Dermis microvascular lymphatic vessel endothelial cell (primary cell): ENCODE data around the gene PRKAA1. TPM values are rescaled to one million over a fixed set of nuclear protein-coding genes. Genes with fewer than 3 reads are reported as not detected.
"Not testable (repeated sequence)": the region's sequence is repeated elsewhere in the genome, so short reads cannot be mapped to it uniquely, and the experiment has no call there.

Source experiments
- DNase-seq, 2 donors: peaks; one replicate each; pipeline versions ENCODE4 v3.0.0 to v3.0.0-alpha.2; 2010; ENCODE audit warnings: low read depth in 2 of 2
- total RNA-seq: library from RNA; depleted of rRNA; stranded (reverse); fragments of >200 nt; gene quantifications from 2 replicates; pipeline ENCODE4 v1.2.1, GENCODE V29; 2014

PRKAA1 gene
- total RNA-seq, 1 donor from 2014 or later, result 78.3 TPM

DNA sequence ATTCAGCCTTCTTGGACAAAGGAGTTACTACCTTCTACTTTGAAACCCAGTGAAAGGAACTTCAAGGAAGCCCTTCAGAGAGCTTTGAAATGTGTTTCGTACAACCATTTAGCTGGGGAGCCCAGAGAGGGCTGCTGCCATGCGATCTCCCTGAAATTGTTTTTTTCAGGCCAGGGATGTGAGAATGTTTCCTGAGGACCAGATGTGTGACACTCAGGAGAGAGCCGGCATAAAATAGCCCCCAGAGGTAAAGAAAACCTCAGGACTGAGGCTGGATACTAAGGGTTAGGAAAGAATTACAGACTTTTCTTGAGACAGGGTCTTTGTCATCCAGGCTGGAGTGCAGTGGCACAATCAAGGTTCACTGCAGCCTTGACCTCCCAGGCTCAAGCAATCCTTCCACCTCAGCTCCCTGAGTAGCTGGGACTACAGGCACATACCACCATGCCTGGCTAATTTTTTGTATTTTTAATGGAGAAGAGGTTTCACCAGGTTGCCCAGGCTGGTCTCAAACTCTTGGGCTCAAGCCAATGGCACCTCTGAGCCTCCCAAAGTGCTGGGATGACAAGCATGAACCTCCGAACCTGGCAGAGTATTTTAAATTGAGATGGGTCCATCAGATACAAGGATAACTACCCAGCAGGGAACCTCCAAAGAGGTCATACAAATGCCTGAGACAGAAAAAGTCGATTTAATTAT is 28.5 kb upstream of the PRKAA1 start:
- no peak for DNase-seq

DNA sequence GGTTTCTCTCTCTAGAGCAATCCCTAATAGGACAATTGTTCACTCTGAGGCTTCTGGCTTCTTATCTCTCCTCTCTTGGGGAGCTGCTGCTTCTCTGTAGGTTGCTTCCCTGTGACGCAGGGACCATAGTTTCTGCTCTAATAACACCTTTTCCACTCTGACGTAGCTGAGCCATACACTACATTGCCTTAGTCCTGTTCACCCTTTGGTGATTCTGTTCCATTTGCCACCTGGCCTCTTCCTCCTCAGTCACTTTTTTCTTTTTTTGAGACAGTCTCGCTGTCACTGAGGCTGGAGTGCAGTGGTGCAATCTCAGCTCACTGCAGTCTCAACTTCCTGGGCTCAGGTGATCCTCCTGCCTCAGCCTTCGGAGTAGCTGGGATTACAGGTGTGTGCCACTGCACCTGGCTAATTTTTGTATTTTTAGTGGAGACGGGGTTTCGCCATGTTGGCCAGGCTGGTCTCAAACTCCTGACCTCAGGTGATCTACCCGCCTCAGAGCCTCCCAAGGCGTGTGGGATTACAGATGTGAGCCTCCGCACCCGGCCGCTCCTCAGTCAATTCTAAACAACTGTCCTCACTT is 27.4 kb upstream of the PRKAA1 start:
- not testable (repeated sequence) for DNase-seq

DNA sequence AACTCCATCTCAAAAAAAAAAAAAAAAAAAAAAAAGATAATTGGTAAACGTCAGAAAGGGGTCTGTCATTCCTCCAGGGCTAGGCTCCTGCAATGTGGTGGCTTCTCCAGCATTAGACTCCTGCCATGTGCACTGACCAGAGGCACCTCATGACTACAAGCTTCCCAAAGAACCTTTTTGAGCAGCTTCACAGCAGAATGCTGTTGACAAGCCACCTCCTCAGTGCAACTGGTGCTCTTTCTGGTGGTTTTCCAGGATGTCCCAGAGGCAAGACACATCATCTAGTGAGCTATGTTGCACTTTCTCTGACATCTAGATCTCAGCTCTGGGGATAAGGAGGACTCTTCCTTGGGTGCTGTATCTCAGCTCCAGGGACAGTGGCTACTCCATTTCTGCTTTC is 25.3 kb upstream of the PRKAA1 start:
- no peak for DNase-seq

DNA sequence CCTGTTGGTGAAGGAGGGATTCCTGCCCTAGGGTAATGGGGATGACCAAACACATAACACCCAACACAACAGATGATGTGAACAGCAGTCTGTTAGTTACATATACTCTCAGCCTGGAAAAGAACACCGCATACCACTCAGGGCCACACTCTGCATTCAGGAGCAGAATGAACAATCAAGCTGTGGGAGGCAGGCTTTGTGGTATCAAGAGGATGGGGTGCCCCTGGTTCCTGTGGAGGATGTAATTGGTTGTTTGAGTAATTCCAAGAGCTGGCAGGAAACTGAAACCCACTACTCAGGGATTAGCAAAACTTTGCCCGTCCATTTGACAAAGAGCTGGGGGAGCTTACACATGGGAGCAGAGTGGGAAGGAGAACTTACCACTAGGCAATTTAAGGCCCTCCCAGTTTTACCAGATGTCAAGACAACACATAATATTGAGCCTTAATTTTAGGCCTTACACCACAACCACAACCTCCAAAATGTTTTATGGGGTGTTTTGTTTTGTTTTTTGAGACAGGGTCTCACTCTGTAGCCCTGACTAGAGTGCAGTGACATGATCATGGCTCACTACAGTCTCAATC is 15.6 kb upstream of the PRKAA1 start:
- no peak for DNase-seq

DNA sequence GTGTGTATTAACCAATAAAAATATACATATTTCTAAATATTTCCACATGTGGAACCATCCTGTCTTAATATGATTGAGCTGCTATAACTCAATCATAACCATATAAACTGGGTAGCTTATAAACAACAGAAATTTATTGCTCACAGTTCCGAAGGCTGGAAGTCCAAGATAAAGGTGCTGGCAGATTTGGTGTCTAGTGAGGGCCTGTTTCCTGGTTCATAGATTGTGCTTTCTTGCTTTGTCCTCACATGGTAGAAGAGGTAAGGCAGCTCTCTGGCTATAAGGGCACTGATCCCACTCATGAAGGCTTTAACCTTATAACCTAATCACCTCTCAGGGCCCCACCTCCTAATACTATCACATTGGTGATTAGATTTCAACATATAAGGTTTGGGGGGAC is 14.0 kb upstream of the PRKAA1 start:
- DNase-seq, result no peak

DNA sequence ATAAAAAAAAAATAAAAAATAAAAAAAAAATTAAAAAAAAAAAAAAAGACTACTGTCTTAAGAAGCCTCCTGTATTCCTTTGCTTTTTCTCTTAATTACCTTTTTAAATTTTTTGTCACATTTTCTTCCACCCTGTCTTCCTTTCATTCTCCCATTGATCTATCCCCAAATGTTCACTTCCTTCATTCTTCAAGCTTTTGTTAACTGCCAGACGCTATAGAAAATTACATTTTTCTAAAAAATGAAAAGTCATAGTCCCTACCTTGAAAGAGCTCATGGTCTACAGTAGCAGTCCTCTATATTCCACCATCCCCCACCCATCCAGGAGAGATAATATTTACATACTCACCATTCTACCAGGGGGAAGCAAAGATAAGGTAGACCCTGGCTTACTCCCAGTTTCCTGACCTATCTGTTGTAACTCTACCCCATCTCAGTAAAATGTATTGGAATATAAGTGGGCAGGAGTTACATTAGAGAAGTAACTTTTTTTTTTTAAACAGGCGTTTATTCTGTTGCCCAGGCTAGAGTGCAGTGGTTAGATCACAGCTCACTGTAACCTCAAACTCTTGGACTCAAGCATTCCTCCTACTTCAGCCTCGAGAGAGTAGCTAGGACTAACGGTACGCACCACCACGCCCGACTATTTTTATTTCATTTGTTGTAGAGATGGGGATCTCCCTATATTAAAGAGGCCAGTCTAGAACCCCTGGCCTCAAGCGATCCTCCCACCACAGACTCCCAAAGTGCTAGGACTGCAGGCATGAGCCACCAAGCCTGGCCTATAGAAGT is 3.8 kb upstream of the PRKAA1 start:
- no peak for DNase-seq

DNA sequence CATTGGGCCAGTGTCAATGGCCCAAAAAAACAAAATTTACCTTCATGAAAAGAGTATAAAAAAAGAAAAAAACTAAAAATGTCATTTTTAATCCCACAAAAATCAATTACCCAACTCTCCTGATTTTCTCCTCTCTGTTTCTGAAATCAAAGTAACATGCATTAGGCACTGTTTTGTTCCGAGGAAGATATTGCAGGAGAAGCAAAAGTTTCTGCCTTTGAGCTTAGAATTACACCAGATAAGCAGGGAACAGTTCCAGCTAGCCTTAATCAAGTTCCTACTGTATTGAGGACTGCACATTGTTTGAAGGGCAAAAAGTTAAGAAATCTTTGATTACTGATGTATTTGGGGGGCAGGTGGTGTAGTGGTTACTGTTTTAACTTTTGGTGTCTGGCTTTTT is 1.1 kb upstream of the PRKAA1 start:
- no peak for DNase-seq

DNA sequence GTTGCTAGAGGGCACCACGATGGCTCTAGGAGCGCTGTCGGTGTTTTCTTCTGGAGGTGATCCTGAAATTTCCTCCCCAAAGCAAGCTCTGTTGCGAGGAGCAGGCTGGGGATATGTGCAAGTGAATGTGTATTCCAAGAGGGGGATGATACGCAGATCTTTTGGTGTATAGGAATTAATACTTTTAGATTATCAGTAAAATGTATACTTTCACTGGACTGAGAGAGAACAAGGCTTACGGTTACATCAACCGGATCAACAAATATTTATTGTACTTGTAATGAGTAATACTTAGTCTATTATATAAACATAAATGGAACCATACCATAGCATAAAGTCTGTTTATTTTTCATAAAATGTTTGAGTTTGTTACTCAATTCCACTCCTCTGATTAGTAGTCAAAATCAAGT is 632 bp upstream of the PRKAA1 start:
- peak in 1 of 2 donors; percentile 64 for DNase-seq

DNA sequence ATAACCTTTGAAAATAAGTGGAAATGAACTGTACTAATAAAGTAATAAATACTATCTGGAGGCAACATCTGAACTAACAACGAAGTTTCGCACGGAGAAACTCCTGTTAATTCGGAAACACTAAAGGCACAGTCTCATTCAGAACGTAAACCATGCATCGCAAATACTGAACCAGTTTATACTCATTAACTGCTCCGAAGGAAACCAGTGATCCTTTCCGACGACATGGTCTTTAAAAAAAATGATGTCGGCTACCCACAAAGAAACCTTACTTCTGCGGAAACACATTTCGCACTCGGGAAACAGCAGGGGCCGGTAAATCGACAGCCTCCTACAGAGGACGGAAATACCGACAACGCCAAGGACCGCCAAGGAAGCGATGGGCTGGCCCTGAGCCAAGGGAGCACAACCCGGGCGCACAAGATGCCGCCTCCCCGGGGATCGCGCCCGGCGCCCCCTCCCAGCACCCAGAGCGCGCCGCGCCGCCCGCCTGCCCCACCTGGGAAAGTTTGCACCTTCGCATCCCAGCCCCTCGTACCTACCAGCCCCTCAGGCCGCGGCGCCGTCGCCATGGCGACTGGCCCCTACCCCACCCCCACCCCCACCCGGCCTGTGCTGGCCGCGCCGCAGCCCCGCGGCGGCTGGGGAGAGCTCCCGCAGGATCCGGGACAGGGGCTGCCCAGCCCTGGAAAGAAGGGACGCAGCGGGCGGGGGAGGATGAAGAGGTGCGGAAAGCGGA is 732 bp downstream of the PRKAA1 start:
- peak; percentile 2 to 79 for DNase-seq

DNA sequence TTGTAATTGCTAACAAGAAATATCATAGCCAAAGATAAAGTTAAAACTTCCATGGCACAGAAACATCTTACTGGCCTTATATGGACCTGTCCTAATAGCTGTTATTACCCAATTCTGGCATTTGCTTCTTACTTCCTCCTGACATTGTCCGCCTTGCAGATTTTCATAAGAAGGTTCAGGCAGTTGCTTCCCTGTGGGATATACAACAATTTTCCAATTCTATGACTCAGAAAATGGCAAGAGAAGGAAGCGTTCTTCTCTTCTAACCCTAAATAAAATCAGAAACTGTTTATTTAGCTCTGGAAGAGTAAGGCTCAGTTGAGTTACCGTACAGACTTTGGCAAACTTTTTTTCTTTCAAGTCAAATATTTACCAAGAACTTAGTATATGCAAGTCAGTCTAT is 1.7 kb downstream of the PRKAA1 start:
- peak in 1 of 2 donors; percentile 16 for DNase-seq

DNA sequence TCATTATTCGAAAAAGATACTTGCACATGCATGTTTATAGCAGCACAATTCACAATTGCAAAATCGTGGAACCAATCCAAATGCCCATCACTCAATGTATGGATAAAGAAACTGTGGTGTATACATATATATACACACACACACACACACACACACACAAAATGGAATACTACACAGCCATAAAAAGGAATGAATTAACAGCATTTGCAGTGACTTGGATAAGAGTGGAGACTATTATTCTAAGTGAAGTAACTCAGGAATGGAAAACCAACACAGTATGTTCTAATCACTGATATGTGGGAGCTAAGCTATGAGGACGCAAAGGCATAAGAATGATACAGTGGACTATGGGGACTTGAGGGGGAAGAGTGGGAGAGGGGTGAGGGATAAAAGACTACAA is 3.3 kb downstream of the PRKAA1 start:
- not testable (repeated sequence) for DNase-seq

DNA sequence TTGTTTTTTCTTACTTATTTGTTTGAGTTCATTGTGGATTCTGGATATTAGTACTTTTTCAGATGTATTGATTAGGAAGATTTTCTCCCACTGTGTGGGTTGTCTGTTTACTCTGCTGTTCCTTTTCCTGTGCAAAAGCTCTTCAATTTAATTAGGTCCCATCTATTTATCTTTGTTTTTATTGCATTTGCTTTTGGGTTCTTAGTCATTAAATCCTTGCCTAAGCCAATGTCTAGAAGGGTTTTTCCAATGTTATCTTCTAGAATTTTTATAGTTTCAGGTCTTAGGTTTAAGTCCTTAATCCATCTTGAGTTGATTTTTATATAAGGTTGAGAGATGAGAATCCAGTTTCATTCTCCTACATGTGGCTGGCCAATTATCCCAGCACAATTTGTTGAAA is 3.8 kb downstream of the PRKAA1 start:
- DNase-seq, result not testable (repeated sequence)

DNA sequence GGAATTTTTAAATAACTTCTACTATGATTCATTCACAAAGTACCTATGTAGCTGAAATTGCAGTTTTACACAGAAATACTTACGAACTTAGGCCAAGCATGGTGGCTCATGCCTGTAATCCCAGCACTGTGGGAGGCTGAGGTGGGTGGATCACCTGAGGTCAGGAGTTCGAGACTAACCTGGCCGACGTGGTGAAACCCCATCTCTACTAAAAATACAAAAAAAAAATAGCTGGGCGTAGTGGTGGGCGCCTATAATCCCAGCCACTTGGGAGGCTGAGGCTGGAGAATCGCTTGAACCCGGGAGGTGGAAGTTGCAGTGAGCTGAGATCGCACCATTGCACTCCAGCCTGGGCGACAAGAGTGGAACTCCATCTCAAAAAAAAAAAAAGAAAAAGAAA is 5.5 kb downstream of the PRKAA1 start:
- not testable (repeated sequence) for DNase-seq

DNA sequence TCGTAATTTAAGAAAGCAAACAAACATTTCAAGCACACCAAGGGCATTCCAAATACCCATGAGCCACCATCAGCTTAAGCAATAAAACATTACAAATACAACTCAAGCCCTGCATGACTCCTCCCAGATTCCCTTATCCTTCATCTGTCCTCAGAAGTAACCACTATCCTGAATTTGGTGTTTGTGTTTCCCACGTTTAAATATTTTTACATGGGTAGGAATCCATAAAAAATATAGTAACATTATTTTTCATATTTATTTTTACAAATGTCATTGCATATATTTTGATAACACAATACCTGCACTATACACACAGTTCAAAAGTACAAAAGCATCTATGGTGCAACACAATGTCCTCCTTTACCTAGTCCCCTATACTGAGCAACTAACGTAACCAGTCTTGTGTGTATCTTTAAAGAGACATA is 6.4 kb downstream of the PRKAA1 start:
- no peak for DNase-seq

DNA sequence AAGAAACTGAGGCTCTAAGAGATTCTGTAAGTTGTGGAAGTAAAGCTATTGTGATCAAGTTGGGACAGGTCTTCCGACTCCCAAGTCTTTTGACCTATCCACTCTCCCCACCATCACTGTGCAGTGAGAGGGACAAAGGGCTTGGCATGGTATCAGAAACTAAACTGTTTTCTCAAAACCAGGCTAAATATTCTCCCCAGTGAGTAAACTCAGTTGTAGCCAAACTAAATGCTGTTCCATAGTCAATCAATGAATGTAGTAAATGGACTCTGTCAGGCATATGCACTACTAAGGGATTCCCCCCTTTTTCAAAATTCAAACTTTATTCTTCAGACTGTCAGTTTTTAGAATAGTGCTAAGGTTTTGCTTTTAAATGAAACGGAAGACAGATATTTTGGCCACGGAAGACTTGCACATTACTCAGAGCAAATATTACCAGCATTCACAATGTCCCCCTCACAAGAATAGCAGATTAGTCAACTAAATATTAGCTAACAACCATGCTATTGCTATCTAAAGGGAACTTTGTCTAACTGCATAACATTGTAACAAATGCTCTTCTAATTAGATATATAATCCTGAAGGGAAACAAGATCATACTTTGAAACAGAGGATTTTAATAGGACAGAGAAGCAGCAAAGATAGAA is 7.1 kb downstream of the PRKAA1 start:
- no peak for DNase-seq

DNA sequence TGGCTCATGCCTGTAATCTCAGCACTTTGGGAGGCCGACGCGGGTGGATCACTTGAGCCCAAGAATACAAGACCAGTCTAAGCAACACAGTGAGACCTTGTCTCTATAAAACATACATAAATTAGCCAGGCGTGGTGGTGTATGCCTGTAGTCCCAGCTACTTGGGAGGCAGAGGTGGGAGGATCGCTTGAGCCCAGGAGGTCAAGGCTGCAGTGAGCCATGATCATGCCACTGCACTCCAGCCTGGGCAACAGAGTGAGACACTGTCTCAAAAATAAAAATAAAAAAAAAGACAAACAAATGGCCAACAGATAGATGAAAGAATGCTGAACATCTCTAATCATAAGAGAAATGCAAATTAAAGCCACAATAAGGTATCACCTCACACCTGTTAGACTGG is 9.2 kb downstream of the PRKAA1 start:
- DNase-seq, result not testable (repeated sequence)

DNA sequence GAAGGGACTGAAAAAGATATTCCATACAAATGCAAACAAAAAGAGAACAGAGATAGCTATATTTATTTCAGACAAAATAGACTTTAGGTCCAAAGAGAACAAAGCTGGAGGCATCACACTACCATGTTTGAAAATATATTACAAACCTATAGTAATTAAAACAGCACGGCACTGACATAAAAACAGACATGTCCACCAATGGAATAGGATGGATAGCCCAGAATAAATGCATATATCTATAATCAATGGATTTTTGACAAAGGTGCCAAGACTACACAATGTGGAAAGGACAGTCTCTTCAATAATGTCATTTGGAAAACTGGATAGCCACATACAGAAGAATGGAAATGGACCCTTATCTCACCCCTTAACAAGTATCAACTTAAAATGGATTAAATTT is 10.2 kb downstream of the PRKAA1 start:
- DNase-seq, result no peak

DNA sequence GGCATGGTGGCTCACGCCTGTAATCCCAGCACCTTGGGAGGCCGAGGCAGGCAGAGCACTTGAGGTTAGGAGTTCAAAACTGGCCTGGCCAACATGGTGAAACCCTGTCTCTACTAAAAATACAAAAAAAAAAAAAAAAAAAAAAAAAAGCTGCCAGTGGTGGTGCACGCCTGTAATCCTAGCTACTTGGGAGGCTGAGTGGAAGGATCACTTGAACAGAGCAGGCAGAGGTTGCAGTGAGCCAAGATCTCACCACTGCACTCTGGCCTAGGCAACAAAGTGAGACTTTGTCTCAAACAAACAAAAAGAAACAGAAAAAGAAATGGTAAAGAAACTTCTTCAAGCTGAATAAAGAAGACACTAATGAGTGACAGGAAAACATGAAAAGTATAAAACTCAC is 11.5 kb downstream of the PRKAA1 start:
- not testable (repeated sequence) for DNase-seq

DNA sequence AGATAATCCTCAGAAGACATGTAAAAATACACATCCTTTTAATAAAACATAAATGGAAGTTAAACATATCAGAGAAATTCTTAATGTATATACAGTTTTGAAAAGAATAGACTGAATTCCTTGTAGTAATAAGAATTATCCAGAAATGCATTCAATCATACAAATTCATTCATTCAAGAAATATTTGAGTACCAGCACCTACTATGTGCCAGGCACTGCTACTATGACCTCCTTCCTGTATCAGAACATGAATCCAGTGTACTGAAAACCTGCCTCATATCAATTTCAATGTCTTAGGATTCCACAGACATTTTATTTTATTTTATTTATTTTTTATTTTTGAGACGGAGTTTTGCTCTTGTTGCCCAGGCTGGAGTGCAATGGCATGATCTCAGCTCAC is 13.3 kb downstream of the PRKAA1 start:
- DNase-seq, result no peak

DNA sequence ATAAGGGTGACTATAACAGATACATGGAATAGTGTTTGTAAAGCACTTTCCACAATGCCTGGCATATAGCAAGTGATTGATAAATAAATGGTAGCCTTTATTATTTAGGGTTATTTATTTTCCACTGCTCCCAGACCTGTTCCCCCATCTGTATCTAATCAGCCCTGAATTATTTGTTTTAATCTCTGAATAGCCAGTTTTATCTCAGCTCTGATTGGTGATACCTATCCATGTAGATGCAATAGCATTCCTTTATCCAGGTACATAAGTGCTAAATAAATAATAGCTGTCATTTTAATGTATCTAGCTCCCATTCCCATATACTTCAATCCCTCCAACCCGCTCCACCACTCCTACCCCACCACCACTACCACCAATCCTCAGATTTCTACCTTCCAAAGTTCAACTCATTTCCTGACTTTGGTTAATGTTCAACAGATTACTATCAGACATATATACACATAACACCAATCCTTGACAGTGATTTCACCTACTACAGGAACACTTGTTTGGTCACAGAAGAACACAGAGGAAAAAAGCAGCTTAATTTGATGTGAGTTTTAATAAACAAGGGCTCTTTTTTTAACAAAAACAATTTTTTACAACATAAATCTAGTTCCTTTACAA is 14.0 kb downstream of the PRKAA1 start:
- no peak for DNase-seq
